Stimulated activated CD8-positive, alpha-beta memory T cell treated with anti-CD3 and anti-CD28 coated beads, Interleukin-4, amount 100 ng/mL, for 4 hours (primary cell): Measurements from ENCODE around the gene ANP32D.
"Not testable (repeated sequence)": the region's sequence is repeated elsewhere in the genome, so short reads cannot be mapped to it uniquely, and the experiment has no call there.

Source experiments
- DNase-seq, 2 donors: peaks; one replicate each; pipeline ENCODE4 v3.0.0-alpha.2; 2020; ENCODE audit warnings: low read depth in 2 of 2, low spot score in 1 of 2

Gene ANP32D

GRCh38 chr12:48472259-48472658 is at the start of gene ANP32D:
Gene ANP32D (plus strand): TSS chr12:48472559. CDS start chr12:48472665, 106 bp downstream.
- no peak for DNase-seq

GRCh38 chr12:48423171-48423570 is 49.2 kb upstream of the ANP32D start:
- DNase-seq: no peak

GRCh38 chr12:48424644-48425043 is 47.7 kb upstream of the ANP32D start:
- no peak for DNase-seq

GRCh38 chr12:48434016-48434415 is 38.3 kb upstream of the ANP32D start:
- DNase-seq: not testable (repeated sequence)

- no peak for DNase-seq
Observed at GRCh38 chr12:48441069-48441468, 31.3 kb upstream of the ANP32D start.

- DNase-seq: no peak
Observed at GRCh38 chr12:48442179-48442847, 30.0 kb upstream of the ANP32D start.

GRCh38 chr12:48445538-48445937 is 26.8 kb upstream of the ANP32D start:
- no peak for DNase-seq

GRCh38 chr12:48446161-48446776 is 26.1 kb upstream of the ANP32D start:
- no peak for DNase-seq

GRCh38 chr12:48447755-48448154 is 24.6 kb upstream of the ANP32D start:
- DNase-seq: no peak

- no peak for DNase-seq
Observed at GRCh38 chr12:48451372-48451771, 21.0 kb upstream of the ANP32D start.

- DNase-seq: not testable (repeated sequence)
Observed at GRCh38 chr12:48452961-48453360, 19.4 kb upstream of the ANP32D start.

- DNase-seq: no peak
Observed at GRCh38 chr12:48454667-48455066, 17.7 kb upstream of the ANP32D start.

GRCh38 chr12:48455116-48455515 is 17.2 kb upstream of the ANP32D start:
- DNase-seq: no peak

- no peak for DNase-seq
Observed at GRCh38 chr12:48459259-48459658, 13.1 kb upstream of the ANP32D start.

- DNase-seq: not testable (repeated sequence)
Observed at GRCh38 chr12:48469027-48469426, 3.3 kb upstream of the ANP32D start.

GRCh38 chr12:48473061-48473460 is 702 bp downstream of the ANP32D start:
- DNase-seq: no peak

GRCh38 chr12:48474497-48474896 is 2.1 kb downstream of the ANP32D start:
- DNase-seq: not testable (repeated sequence)

GRCh38 chr12:48482198-48482597 is 9.8 kb downstream of the ANP32D start, which contains the start of gene C12orf54:
Gene C12orf54 (plus strand): TSS chr12:48482498. CDS start chr12:48483297, 799 bp downstream.
- DNase-seq: no peak

GRCh38 chr12:48482930-48483329 is 10.6 kb downstream of the ANP32D start:
- DNase-seq: no peak

GRCh38 chr12:48486261-48486660 is 13.9 kb downstream of the ANP32D start:
- no peak for DNase-seq

- no peak for DNase-seq
Observed at GRCh38 chr12:48486679-48487078, 14.3 kb downstream of the ANP32D start.

- DNase-seq: no peak
Observed at GRCh38 chr12:48489012-48489411, 16.7 kb downstream of the ANP32D start.

GRCh38 chr12:48489456-48489855 is 17.1 kb downstream of the ANP32D start:
- DNase-seq: not testable (repeated sequence)
